HK-2 (cell line): ENCODE measurements around the gene PLD6.
"Not testable (repeated sequence)": the region's sequence is repeated elsewhere in the genome, so short reads cannot be mapped to it uniquely, and the experiment has no call there.

Experiments used
- DNase-seq: peaks from one replicate; pipeline ENCODE4 v3.0.0-alpha.2; 2018; ENCODE audit not compliant: unreplicated experiment

Gene PLD6

GRCh38 chr17:17201271-17201670, 4.9 kb downstream of the PLD6 start:
- DNase-seq, result no peak

DNA sequence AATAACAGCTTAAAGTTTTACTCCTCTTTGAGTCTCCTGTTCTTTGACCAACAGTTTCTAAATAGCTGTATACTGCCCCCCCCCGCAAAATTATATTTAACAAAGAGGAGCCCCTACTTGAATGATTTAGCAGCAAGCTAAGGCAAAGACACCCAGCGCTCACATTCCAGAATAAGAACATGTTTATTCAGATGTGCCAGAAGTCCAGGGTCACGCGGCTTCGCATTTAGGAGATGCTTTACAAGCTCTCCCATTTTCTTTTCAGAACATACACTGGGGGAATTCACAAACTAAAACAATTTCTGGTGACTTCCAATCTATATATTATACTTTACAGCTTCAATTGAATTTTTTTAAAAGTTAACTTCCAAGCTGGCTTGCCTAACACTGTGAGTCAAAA, 5.3 kb downstream of the PLD6 start:
- no peak for DNase-seq

GRCh38 chr17:17200311-17200710, 5.8 kb downstream of the PLD6 start:
- no peak for DNase-seq

- no peak for DNase-seq
These were observed 7.9 kb downstream of the PLD6 start for GRCh38 chr17:17198281-17198680.

DNA sequence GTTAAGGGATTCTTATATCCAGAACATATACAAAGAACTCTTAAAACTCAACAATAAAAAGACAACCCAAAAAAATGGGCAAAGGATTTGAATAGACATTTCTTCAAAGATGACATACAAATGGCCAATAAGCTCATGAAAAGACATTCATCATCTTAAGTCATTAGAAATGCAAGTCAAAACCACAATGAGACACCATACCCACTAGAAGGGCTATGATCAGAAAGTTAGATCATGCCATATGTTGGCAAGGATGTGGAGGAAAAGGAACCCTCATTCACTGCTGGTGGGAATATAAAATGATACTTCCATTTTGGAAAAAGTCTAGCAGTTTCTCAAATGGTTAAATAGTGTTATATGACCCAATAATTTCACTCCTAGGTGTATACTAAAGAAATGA, 9.4 kb downstream of the PLD6 start:
- no peak for DNase-seq

DNA sequence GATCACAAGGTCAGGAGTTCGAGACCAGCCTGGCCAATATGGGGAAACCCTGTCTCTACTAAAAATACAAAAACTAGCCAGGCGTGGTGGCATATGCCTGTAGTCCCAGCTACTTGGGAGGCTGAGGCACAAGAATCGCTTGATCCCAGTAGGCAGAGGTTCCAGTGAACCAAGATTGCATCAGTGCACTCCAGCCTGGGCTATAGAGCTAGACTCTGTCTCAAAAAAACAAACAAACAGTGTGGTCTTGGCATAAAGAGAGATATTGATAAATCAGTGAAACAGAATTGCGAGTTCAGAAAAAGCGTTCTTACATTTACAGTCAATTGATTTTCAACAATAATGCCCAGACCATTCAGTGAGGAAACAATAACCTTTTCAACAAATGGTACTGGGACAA, 10.7 kb downstream of the PLD6 start:
- not testable (repeated sequence) for DNase-seq

DNA sequence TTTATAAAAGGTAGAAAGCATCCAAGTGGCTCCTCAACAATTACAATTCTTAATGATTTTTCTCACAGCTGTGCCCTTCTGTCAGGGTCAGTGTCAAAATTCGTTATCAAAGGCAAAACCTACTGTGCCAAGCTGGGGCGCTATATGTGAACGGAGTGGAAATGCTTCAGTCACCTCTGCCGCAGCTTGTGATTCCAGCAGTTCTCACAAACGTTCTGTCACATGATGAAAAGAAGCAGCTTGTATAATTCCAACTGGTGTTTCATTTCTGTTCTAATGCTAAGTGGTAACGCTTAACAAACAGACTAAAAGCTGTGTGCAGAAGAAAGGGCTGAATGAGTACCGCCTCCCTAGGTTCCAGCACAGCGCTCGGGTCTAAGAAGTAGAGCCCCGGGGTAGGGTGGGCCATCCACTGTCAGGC, 14.2 kb downstream of the PLD6 start:
- DNase-seq, result no peak

GRCh38 chr17:17191346-17191792, 14.8 kb downstream of the PLD6 start:
- DNase-seq, result no peak

DNA sequence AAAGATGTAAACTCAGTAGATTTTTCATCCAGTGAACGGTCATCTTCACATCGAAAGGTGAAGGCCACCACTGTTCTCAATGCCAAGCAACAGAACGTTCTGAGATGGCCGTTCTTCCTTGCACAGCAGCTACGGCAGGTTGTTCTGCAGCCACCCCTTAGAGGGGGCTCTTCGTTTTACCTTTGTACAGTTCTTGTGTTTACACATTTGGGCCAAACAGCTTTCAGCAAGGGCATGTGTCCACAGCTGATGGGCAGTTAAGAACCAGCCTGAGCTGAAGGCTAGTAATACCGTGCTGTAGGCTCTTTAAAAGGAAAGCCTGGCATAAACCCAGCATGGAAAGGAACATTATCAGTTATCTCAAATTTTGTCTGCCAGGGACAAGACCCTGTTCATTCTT, 15.9 kb downstream of the PLD6 start:
- no peak for DNase-seq

GRCh38 chr17:17189559-17189958, 16.6 kb downstream of the PLD6 start:
- DNase-seq, result no peak

DNA sequence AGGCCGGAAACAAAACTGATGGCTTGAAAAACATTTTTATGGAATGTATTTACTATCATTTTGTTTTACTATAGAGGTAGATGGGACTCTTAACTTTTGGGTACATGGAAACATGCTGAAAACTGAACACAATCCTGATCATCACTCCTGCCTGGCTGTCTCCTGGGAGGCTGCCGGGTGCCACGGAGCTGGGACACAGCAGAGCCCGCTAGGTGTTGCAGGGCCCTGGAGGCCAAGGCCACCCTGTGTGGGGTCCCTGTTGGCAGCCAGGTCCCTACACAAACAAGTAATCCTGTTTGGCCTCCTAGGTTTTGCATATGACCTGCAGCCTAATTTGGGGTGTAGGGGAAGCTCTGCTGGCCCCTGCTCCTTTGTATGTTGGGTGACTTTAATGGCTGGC, 17.5 kb downstream of the PLD6 start:
- DNase-seq, result no peak

GRCh38 chr17:17186551-17187505, 19.3 kb downstream of the PLD6 start:
- no peak for DNase-seq

GRCh38 chr17:17186051-17186450, 20.1 kb downstream of the PLD6 start:
- DNase-seq, result no peak

- not testable (repeated sequence) for DNase-seq
These were observed 21.0 kb downstream of the PLD6 start for GRCh38 chr17:17184985-17185757.

DNA sequence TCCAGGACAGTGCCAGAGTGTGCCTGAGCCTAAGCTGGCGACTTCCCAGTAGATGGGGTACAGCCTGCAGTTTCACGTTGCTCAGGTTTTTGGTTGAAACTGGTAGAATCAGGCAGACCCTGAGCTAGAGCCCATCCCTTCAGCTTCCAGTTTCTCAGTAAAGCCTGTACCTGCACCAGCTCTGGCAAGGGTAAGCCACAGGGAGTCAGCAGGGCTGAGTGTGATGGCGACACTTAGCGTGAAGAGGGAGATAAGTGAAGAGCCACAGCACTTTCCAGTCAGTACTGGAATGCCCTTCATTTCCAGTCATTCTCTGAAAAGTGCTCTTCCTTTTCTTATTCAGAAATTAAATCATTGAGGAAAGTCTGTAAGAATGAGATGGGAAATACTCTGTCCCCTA, 22.4 kb downstream of the PLD6 start:
- no peak for DNase-seq

DNA sequence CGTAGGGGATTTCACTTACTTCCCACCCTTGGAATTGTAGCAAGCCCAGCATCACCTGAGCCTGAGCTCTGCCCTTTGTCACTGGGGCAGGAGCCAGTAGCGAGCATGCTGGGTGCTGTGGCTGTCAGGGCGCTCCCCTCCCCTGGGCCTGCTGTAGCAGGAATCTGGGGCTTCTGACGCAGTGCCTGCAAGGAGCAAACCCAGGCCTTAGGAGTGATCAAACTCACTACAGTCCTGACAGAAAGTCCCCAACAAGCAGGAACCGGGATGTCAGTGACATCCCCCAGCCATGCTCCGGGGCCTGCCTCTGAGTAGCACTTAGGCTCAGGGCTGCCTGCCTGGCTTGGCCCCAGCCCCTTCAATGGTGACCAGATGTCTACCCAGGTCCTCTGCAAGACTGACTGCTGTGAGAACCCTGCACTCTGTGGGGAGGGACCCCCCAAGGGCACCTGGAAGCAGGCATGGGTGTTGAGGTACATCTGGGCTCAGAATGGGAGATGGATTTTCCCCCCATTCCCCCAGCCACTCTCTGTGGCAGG, 23.5 kb downstream of the PLD6 start:
- DNase-seq, result no peak

- no peak for DNase-seq
These were observed 24.2 kb downstream of the PLD6 start for GRCh38 chr17:17181666-17182597.

- DNase-seq, result no peak
These were observed 25.2 kb downstream of the PLD6 start for GRCh38 chr17:17180741-17181525.

DNA sequence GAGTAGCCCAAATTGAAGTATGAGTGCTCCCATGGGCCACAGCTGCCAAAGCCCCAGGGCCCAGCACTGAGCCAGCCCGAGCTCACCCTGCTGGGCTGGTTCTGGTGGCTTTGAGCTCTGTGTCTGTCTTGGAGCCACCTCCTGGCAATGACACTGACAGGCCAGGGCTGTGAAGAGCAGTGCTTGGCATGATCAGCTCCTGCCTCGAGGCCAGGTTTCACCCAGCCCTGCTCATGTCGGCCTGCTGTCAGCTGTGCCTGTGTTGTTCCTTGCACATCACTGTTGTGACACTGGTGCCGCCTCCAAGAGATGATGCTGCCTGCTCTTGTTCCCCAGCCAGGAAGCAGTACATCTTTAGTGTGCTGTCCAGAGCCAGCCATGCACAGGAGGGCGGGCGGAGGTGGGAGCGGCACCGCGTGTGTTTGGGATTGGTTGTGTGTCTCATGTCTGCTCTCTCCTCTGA, 26.0 kb downstream of the PLD6 start:
- no peak for DNase-seq

DNA sequence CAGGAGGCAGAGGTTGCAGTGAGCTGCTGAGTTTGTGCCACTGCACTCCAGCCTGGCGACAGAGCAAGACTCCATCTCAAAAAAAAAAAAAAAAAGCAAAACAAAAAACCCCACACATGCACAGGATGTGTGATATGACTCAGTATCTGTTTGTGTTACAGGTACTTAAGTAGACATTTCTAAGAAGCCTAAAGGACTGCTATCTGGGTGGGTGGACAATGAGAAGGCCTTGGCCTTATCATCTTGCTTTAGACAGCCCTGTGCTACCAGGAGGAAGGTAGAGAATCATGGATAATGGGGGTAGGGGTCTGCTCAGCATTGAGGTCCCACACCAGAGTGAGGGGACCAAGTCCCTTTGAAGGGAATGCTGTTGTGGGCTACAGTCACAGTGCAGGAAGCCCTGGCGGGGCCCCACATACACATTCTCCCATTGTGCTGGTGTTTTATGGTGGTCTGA, 26.7 kb downstream of the PLD6 start:
- no peak for DNase-seq
